Measurements from ENCODE around the gene KDM3B.

DNA sequence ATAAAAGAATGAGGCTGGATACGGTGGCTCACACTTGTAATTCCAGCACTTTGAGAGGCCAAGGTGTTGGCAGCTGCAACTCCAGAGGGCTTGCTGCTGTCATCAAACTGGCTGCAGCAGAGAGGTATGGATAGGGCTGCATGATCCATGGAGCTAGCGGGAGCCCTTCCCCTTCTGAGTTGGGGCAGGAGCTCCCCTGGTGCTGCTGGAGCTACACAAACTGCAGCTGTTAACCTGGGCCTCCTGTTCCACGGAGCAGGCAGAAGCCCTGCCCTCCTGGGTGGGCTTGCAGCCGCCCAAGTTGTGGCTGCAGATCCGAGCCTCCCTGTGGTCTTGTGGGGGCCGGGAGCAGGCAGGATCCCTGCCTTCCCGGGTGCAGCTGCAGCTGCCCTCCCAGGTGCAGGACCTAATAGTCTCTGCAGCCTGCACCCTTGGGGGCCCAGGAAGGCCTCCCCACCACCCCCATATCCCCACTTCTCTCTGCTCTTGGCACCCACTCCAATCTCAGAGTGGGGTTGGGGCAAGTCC lies 36.7 kb upstream of the KDM3B start:
- TF ChIP-seq, protein P1, sequence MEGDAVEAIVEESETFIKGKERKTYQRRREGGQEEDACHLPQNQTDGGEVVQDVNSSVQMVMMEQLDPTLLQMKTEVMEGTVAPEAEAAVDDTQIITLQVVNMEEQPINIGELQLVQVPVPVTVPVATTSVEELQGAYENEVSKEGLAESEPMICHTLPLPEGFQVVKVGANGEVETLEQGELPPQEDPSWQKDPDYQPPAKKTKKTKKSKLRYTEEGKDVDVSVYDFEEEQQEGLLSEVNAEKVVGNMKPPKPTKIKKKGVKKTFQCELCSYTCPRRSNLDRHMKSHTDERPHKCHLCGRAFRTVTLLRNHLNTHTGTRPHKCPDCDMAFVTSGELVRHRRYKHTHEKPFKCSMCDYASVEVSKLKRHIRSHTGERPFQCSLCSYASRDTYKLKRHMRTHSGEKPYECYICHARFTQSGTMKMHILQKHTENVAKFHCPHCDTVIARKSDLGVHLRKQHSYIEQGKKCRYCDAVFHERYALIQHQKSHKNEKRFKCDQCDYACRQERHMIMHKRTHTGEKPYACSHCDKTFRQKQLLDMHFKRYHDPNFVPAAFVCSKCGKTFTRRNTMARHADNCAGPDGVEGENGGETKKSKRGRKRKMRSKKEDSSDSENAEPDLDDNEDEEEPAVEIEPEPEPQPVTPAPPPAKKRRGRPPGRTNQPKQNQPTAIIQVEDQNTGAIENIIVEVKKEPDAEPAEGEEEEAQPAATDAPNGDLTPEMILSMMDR (conservative IDR thresholded peaks at IDR 0.05; ENCODE audit: low read depth in 2 of 2), result no peak
- TF ChIP-seq POLR2AphosphoS5 (IDR thresholded peaks at IDR 0.05; ENCODE audit: low read depth) (no peak), ETS1 (IDR thresholded peaks at IDR 0.05) (no peak), EZH2 (IDR thresholded peaks at IDR 0.05; ENCODE audit: low read depth, unreplicated experiment) (no peak), NANOG (IDR thresholded peaks at IDR 0.05; ENCODE audit: borderline replicate concordance) (no peak), CREB1 (CRISPR knock-in tag; IDR thresholded peaks at IDR 0.05; ENCODE audit: low read depth) (no peak), EZH2phosphoT487 (IDR thresholded peaks at IDR 0.05; ENCODE audit: unreplicated experiment) (no peak), JUNB (IDR thresholded peaks at IDR 0.05; ENCODE audit: unreplicated experiment) (no peak), ZNF331 (CRISPR knock-in tag; IDR thresholded peaks at IDR 0.05; ENCODE audit: low read depth) (no peak), STAT1 (IDR thresholded peaks at IDR 0.05; ENCODE audit: unreplicated experiment) (no peak), ZNF114 (CRISPR knock-in tag; IDR thresholded peaks at IDR 0.05) (no peak)
- TF ChIP-seq, protein P2, sequence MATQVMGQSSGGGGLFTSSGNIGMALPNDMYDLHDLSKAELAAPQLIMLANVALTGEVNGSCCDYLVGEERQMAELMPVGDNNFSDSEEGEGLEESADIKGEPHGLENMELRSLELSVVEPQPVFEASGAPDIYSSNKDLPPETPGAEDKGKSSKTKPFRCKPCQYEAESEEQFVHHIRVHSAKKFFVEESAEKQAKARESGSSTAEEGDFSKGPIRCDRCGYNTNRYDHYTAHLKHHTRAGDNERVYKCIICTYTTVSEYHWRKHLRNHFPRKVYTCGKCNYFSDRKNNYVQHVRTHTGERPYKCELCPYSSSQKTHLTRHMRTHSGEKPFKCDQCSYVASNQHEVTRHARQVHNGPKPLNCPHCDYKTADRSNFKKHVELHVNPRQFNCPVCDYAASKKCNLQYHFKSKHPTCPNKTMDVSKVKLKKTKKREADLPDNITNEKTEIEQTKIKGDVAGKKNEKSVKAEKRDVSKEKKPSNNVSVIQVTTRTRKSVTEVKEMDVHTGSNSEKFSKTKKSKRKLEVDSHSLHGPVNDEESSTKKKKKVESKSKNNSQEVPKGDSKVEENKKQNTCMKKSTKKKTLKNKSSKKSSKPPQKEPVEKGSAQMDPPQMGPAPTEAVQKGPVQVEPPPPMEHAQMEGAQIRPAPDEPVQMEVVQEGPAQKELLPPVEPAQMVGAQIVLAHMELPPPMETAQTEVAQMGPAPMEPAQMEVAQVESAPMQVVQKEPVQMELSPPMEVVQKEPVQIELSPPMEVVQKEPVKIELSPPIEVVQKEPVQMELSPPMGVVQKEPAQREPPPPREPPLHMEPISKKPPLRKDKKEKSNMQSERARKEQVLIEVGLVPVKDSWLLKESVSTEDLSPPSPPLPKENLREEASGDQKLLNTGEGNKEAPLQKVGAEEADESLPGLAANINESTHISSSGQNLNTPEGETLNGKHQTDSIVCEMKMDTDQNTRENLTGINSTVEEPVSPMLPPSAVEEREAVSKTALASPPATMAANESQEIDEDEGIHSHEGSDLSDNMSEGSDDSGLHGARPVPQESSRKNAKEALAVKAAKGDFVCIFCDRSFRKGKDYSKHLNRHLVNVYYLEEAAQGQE (IDR thresholded peaks at IDR 0.05; ENCODE audit: unreplicated experiment), result no peak
- TF ChIP-seq, protein P3, sequence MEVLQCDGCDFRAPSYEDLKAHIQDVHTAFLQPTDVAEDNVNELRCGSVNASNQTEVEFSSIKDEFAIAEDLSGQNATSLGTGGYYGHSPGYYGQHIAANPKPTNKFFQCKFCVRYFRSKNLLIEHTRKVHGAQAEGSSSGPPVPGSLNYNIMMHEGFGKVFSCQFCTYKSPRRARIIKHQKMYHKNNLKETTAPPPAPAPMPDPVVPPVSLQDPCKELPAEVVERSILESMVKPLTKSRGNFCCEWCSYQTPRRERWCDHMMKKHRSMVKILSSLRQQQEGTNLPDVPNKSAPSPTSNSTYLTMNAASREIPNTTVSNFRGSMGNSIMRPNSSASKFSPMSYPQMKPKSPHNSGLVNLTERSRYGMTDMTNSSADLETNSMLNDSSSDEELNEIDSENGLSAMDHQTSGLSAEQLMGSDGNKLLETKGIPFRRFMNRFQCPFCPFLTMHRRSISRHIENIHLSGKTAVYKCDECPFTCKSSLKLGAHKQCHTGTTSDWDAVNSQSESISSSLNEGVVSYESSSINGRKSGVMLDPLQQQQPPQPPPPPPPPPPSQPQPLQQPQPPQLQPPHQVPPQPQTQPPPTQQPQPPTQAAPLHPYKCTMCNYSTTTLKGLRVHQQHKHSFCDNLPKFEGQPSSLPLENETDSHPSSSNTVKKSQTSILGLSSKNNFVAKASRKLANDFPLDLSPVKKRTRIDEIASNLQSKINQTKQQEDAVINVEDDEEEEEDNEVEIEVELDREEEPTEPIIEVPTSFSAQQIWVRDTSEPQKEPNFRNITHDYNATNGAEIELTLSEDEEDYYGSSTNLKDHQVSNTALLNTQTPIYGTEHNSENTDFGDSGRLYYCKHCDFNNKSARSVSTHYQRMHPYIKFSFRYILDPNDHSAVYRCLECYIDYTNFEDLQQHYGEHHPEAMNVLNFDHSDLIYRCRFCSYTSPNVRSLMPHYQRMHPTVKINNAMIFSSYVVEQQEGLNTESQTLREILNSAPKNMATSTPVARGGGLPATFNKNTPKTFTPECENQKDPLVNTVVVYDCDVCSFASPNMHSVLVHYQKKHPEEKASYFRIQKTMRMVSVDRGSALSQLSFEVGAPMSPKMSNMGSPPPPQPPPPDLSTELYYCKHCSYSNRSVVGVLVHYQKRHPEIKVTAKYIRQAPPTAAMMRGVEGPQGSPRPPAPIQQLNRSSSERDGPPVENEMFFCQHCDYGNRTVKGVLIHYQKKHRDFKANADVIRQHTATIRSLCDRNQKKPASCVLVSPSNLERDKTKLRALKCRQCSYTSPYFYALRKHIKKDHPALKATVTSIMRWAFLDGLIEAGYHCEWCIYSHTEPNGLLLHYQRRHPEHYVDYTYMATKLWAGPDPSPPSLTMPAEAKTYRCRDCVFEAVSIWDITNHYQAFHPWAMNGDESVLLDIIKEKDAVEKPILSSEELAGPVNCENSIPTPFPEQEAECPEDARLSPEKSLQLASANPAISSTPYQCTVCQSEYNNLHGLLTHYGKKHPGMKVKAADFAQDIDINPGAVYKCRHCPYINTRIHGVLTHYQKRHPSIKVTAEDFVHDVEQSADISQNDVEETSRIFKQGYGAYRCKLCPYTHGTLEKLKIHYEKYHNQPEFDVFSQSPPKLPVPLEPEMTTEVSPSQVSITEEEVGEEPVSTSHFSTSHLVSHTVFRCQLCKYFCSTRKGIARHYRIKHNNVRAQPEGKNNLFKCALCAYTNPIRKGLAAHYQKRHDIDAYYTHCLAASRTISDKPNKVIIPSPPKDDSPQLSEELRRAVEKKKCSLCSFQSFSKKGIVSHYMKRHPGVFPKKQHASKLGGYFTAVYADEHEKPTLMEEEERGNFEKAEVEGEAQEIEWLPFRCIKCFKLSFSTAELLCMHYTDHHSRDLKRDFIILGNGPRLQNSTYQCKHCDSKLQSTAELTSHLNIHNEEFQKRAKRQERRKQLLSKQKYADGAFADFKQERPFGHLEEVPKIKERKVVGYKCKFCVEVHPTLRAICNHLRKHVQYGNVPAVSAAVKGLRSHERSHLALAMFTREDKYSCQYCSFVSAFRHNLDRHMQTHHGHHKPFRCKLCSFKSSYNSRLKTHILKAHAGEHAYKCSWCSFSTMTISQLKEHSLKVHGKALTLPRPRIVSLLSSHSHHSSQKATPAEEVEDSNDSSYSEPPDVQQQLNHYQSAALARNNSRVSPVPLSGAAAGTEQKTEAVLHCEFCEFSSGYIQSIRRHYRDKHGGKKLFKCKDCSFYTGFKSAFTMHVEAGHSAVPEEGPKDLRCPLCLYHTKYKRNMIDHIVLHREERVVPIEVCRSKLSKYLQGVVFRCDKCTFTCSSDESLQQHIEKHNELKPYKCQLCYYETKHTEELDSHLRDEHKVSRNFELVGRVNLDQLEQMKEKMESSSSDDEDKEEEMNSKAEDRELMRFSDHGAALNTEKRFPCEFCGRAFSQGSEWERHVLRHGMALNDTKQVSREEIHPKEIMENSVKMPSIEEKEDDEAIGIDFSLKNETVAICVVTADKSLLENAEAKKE (CRISPR knock-in tag; IDR thresholded peaks at IDR 0.05), result no peak

Measured in GM23338 (cell line).